H9 (cell line): ENCODE results near the gene AACS. TPM values are rescaled to one million over a fixed set of nuclear protein-coding genes. Genes with fewer than 3 reads are reported as not detected.

Experiments
- DNase-seq: peaks from one replicate; pipeline ENCODE4 v3.0.0-alpha.2; 2017
- H2AFZ ChIP-seq: one replicate; pipeline ENCODE4 v1.6.1; 2013; ENCODE audit warnings: mild to moderate bottlenecking, low read length, control low read depth, moderate library complexity
- H2AK5ac ChIP-seq: 2 replicates; pipeline ENCODE4 v1.6.1; 2013; ENCODE audit warnings: low read length, control low read depth, mixed read lengths; ENCODE audit not compliant: insufficient read length
- H2BK120ac ChIP-seq: one replicate; pipeline ENCODE4 v1.6.1; 2013; ENCODE audit warnings: low read depth, mild to moderate bottlenecking, low read length, control low read depth, inconsistent platforms; ENCODE audit not compliant: poor library complexity, severe bottlenecking
- H2BK12ac ChIP-seq: 2 replicates; pipeline ENCODE4 v1.6.1; 2013; ENCODE audit warnings: low read length, control low read depth, mixed read lengths, low read depth; ENCODE audit not compliant: insufficient read length
- H2BK15ac ChIP-seq: 2 replicates; pipeline ENCODE4 v1.6.1; 2013; ENCODE audit warnings: low read depth, low read length, control low read depth
- H2BK20ac ChIP-seq: one replicate; pipeline ENCODE4 v1.6.1; 2013; ENCODE audit warnings: low read depth, mild to moderate bottlenecking, low read length, control low read depth, inconsistent platforms; ENCODE audit not compliant: poor library complexity, severe bottlenecking
- H2BK5ac ChIP-seq: 2 replicates; pipeline ENCODE4 v1.6.1; 2013; ENCODE audit warnings: low read length, control low read depth, mixed read lengths; ENCODE audit not compliant: insufficient read length
- H3K14ac ChIP-seq: 2 replicates; pipeline ENCODE4 v1.6.1; 2013; ENCODE audit warnings: low read length, control low read depth; ENCODE audit not compliant: insufficient read depth
- H3K18ac ChIP-seq: 2 replicates; pipeline ENCODE4 v1.6.1; 2013; ENCODE audit warnings: low read depth, mild to moderate bottlenecking, mixed read lengths, low read length, control low read depth; ENCODE audit not compliant: insufficient read length
- H3K23ac ChIP-seq: 2 replicates; pipeline ENCODE4 v1.6.1; 2013; ENCODE audit warnings: low read length, control low read depth, mixed read lengths, low read depth; ENCODE audit not compliant: insufficient read length
- H3K23me2 ChIP-seq: 2 replicates; pipeline ENCODE4 v1.6.1; 2013; ENCODE audit warnings: low read depth, mild to moderate bottlenecking, mixed read lengths, low read length, control low read depth; ENCODE audit not compliant: insufficient read length, poor library complexity, severe bottlenecking
- H3K27ac ChIP-seq: 2 replicates; pipeline ENCODE4 v1.5.1; 2013; ENCODE audit warnings: low read length, control low read depth, mixed read lengths, low read depth; ENCODE audit not compliant: insufficient read length
- H3K27me3 ChIP-seq: 2 replicates; pipeline ENCODE4 v1.6.1; 2013; ENCODE audit warnings: low read length, control low read depth, inconsistent platforms; ENCODE audit not compliant: insufficient read depth
- H3K4ac ChIP-seq: 2 replicates; pipeline ENCODE4 v1.6.1; 2013; ENCODE audit warnings: low read depth, mild to moderate bottlenecking, control low read depth, inconsistent platforms, low read length, moderate library complexity
- H3K4me1 ChIP-seq: 2 replicates; pipeline ENCODE4 v1.6.1; 2013; ENCODE audit warnings: low read length, control low read depth, inconsistent platforms; ENCODE audit not compliant: insufficient read depth
- H3K4me2 ChIP-seq: 2 replicates; pipeline ENCODE4 v1.6.1; 2013; ENCODE audit warnings: low read length, control low read depth, mixed read lengths; ENCODE audit not compliant: insufficient read length, insufficient read depth
- H3K56ac ChIP-seq: 2 replicates; pipeline ENCODE4 v1.6.1; 2013; ENCODE audit warnings: low read depth, mild to moderate bottlenecking, mixed read lengths, low read length, control low read depth; ENCODE audit not compliant: insufficient read length
- H3K79me1 ChIP-seq: 2 replicates; pipeline ENCODE4 v1.6.1; 2013; ENCODE audit warnings: low read depth, mild to moderate bottlenecking, moderate library complexity, low read length, control low read depth, inconsistent platforms; ENCODE audit not compliant: insufficient read depth, poor library complexity, severe bottlenecking
- H3K79me2 ChIP-seq: 2 replicates; pipeline ENCODE4 v1.6.1; 2013; ENCODE audit warnings: low read length, control low read depth, inconsistent platforms; ENCODE audit not compliant: insufficient read depth
- H3K9ac ChIP-seq: 2 replicates; pipeline ENCODE4 v1.6.1; 2013; ENCODE audit warnings: low read length, control low read depth, mixed read lengths; ENCODE audit not compliant: insufficient read length; ENCODE audit errors: extremely low read depth
- H3K9me3 ChIP-seq: one replicate; pipeline ENCODE4 v1.6.1; 2013; ENCODE audit warnings: low read depth, low read length, inconsistent platforms; ENCODE audit not compliant: control insufficient read depth
- H3T11ph ChIP-seq: one replicate; pipeline ENCODE4 v1.6.1; 2013; ENCODE audit warnings: mild to moderate bottlenecking, low read length, control low read depth, inconsistent platforms
- H4K20me1 ChIP-seq: one replicate; pipeline ENCODE4 v1.6.1; 2013; ENCODE audit not compliant: control insufficient read depth, insufficient read length, insufficient read depth
- H4K5ac ChIP-seq: 2 replicates; pipeline ENCODE4 v1.6.1; 2013; ENCODE audit warnings: low read depth, mild to moderate bottlenecking, mixed read lengths, low read length, control low read depth; ENCODE audit not compliant: insufficient read length
- H4K8ac ChIP-seq: replicated peaks from 2 replicates; pipeline ENCODE4 v1.6.1; 2013; ENCODE audit warnings: low read length, control low read depth, mixed read lengths, low read depth; ENCODE audit not compliant: insufficient read length
- H4K91ac ChIP-seq: 2 replicates; pipeline ENCODE4 v1.6.1; 2013; ENCODE audit warnings: low read depth, mild to moderate bottlenecking, moderate library complexity, mixed read lengths, low read length, control low read depth; ENCODE audit not compliant: insufficient read length
- H3K27ac Mint-ChIP-seq, 3 experiments: 2 replicates in 2 of 3; 3 replicates in 1 of 3; pipeline ENCODE4 v1.8.0; 2020 to 2021; ENCODE audit warnings: mixed read lengths in 3 of 3, mild to moderate bottlenecking in 1 of 3, moderate library complexity in 1 of 3
- H3K27me3 Mint-ChIP-seq: 2 replicates; pipeline ENCODE4 v1.8.0; 2021; ENCODE audit warnings: low read depth, mild to moderate bottlenecking, moderate library complexity, mixed read lengths
- H3K36me3 Mint-ChIP-seq, 3 experiments: 2 replicates in 2 of 3; 3 replicates in 1 of 3; pipeline ENCODE4 v1.8.0; 2020 to 2021; ENCODE audit warnings: low read depth in 3 of 3, mixed read lengths in 3 of 3; ENCODE audit not compliant: insufficient read depth in 1 of 3
- H3K4me1 Mint-ChIP-seq, 2 experiments: 2 replicates each; pipeline ENCODE4 v1.8.0; 2020; ENCODE audit warnings: mixed read lengths in 2 of 2
- H3K4me3 Mint-ChIP-seq, 2 experiments: 2 replicates in 1 of 2; 3 replicates in 1 of 2; pipeline ENCODE4 v1.8.0; 2020 to 2021; ENCODE audit warnings: mild to moderate bottlenecking in 2 of 2, mixed read lengths in 2 of 2, moderate library complexity in 1 of 2
- H3K9me3 Mint-ChIP-seq, 2 experiments: 2 replicates in 1 of 2; 3 replicates in 1 of 2; pipeline ENCODE4 v1.8.0; 2020; ENCODE audit warnings: mild to moderate bottlenecking in 2 of 2, mixed read lengths in 2 of 2, moderate library complexity in 1 of 2
- CTCF ChIP-seq: fragments of 200-600 bp; sonication (generic); conservative IDR thresholded peaks from 3 replicates; pipeline ENCODE4 v1.8.0; 2021; ENCODE audit warnings: antibody characterized with exemption, mild to moderate bottlenecking
- WGBS: extraction: QIAGEN DNeasy Blood & Tissue Kit; methylation state at CpG from one replicate; pipeline ENCODE4 v1.1.7; 2013; ENCODE audit warnings: missing lambda C conversion rate, low lambda C conversion rate, mixed read lengths; ENCODE audit not compliant: insufficient read length; ENCODE audit errors: extremely low coverage; 5-methylcytosine and 5-hydroxymethylcytosine counted together
- total RNA-seq: library from RNA; stranded (reverse); gene quantifications from 2 replicates; pipeline ENCODE4 v1.2.1, GENCODE V29; 2021

The AACS gene
- total RNA-seq, 1 experiment from 2014 or later = 35.0 TPM

- H3K56ac ChIP-seq = no peak overlapping the region
- H4K5ac ChIP-seq = no peak overlapping the region
- no peak overlapping the region for H3T11ph ChIP-seq
- no peak for TF ChIP-seq CTCF
- no peaks in the 10 kb centered on the region for H4K20me1 ChIP-seq
- H3K9me3 Mint-ChIP-seq = no peaks in the 10 kb centered on the region; a peak in 1 of 5 replicates
- H3K27ac ChIP-seq = no peak overlapping the region
- H3K27ac Mint-ChIP-seq = peak overlapping the region in 1 of 3 experiments; percentile 98; a peak in 2 of 7 replicates
- H3K27me3 ChIP-seq = no peaks in the 10 kb centered on the region; the same call in 1 of the 2 replicates
- H2BK20ac ChIP-seq = no peak overlapping the region
- no peak overlapping the region for H3K23ac ChIP-seq
- no peak for DNase-seq
- no peak overlapping the region for H4K8ac ChIP-seq
- H3K79me2 ChIP-seq = peaks cover 12% of the 10 kb centered on the region
- no peak overlapping the region for H2BK5ac ChIP-seq
- H2AFZ ChIP-seq = no peak overlapping the region
- peaks cover 6% of the 10 kb centered on the region for H3K79me1 ChIP-seq
- no peak overlapping the region for H3K9ac ChIP-seq
- peak overlapping the region; percentile 45 to 92 for H3K4me3 Mint-ChIP-seq
- H3K4me1 Mint-ChIP-seq = peaks cover 56 to 66% of the 10 kb centered on the region in 2 experiments
- no peak overlapping the region for H3K4ac ChIP-seq
- H3K14ac ChIP-seq = no peak overlapping the region
- H3K23me2 ChIP-seq = peaks cover 31% of the 10 kb centered on the region
- H2BK120ac ChIP-seq = no peak overlapping the region
- H3K27me3 Mint-ChIP-seq = peaks cover 87% of the 10 kb centered on the region
- H3K18ac ChIP-seq = no peak overlapping the region
- H3K4me1 ChIP-seq = peaks cover 26% of the 10 kb centered on the region
- no CpG with 5 or more reads among the region's 10 CpGs for WGBS
- no peaks in the 10 kb centered on the region for H3K9me3 ChIP-seq
- peaks cover 0 to 7% (median 4%) of the 10 kb centered on the region in 3 experiments; a peak in 4 of 7 replicates for H3K36me3 Mint-ChIP-seq
- H2BK12ac ChIP-seq = no peak overlapping the region
- no peak overlapping the region for H2BK15ac ChIP-seq
- no peak overlapping the region for H2AK5ac ChIP-seq
- H3K4me2 ChIP-seq = peak overlapping the region; percentile 91
- no peak overlapping the region for H4K91ac ChIP-seq
These were observed 123.8 kb downstream of the AACS start for GRCh38 chr12:125189015-125189414.
